GM23338 (cell line): ENCODE data around the gene SRPK2. TPM values are rescaled to one million over a fixed set of nuclear protein-coding genes. Genes with fewer than 3 reads are reported as not detected.
A peak's percentile ranks its signal among the peaks of the same experiment; 100 is the strongest.

Experiments
- ATAC-seq: fragments of 200-7000 bp; cut with Tn5 transposase; 3 replicates; pipeline ENCODE4 v1.9.1; 2020
- DNase-seq: peaks from one replicate; pipeline ENCODE4 v3.0.0-alpha.2; 2015; ENCODE audit warnings: low spot score
- H2AFZ ChIP-seq: fragments of 200-600 bp; sonication (generic); 2 replicates; pipeline ENCODE4 v1.8.0; 2016; ENCODE audit warnings: antibody characterized with exemption, mild to moderate bottlenecking, moderate library complexity
- H3F3A ChIP-seq: fragments of 200-600 bp; sonication (generic); replicated peaks from 2 replicates; pipeline ENCODE4 v1.8.0; 2017; ENCODE audit warnings: antibody characterized with exemption, mixed run types, low read depth
- H3K27ac ChIP-seq: fragments of 200-600 bp; sonication (generic); 2 replicates; pipeline ENCODE4 v1.6.1; 2016; ENCODE audit warnings: low read depth
- H3K27me3 ChIP-seq: fragments of 200-600 bp; sonication (generic); 2 replicates; pipeline ENCODE4 v1.8.0; 2016; ENCODE audit warnings: mild to moderate bottlenecking, mixed run types, moderate library complexity; ENCODE audit not compliant: insufficient read depth
- H3K36me3 ChIP-seq: fragments of 200-600 bp; sonication (generic); 2 replicates; pipeline ENCODE4 v1.8.0; 2016; ENCODE audit warnings: mild to moderate bottlenecking; ENCODE audit not compliant: insufficient read depth
- H3K4me1 ChIP-seq: fragments of 200-600 bp; sonication (generic); 2 replicates; pipeline ENCODE4 v1.8.0; 2016; ENCODE audit warnings: mild to moderate bottlenecking, moderate library complexity; ENCODE audit not compliant: insufficient read depth
- H3K4me2 ChIP-seq: fragments of 200-600 bp; sonication (generic); 2 replicates; pipeline ENCODE4 v1.7.1; 2017; ENCODE audit warnings: mixed run types
- H3K4me3 ChIP-seq: fragments of 200-600 bp; sonication (generic); 2 replicates; pipeline ENCODE4 v1.6.1; 2016; ENCODE audit warnings: mixed run types
- H3K79me2 ChIP-seq: fragments of 200-600 bp; sonication (generic); replicated peaks from 2 replicates; pipeline ENCODE4 v1.8.0; 2017; ENCODE audit warnings: mild to moderate bottlenecking; ENCODE audit not compliant: insufficient read depth
- H3K9me2 ChIP-seq: fragments of 200-600 bp; sonication (generic); 2 replicates; pipeline ENCODE4 v1.8.0; 2017; ENCODE audit not compliant: insufficient read depth
- H4K20me1 ChIP-seq: fragments of 200-600 bp; sonication (generic); replicated peaks from 2 replicates; pipeline ENCODE4 v1.8.0; 2017; ENCODE audit warnings: mild to moderate bottlenecking; ENCODE audit not compliant: insufficient read depth
- H3K27ac Mint-ChIP-seq: 2 replicates; pipeline ENCODE4 v1.8.0; 2020; ENCODE audit warnings: inconsistent platforms, mild to moderate bottlenecking, moderate library complexity, mixed read lengths
- H3K27me3 Mint-ChIP-seq: 3 replicates; pipeline ENCODE4 v1.8.0; 2022; ENCODE audit warnings: low read depth, mild to moderate bottlenecking, moderate library complexity, mixed read lengths, inconsistent platforms; ENCODE audit not compliant: insufficient read depth, poor library complexity
- H3K36me3 Mint-ChIP-seq: 3 replicates; pipeline ENCODE4 v1.8.0; 2021; ENCODE audit warnings: low read depth, mild to moderate bottlenecking, inconsistent platforms, moderate library complexity, mixed read lengths
- H3K4me1 Mint-ChIP-seq: 3 replicates; pipeline ENCODE4 v1.8.0; 2020; ENCODE audit warnings: mild to moderate bottlenecking, inconsistent platforms, mixed read lengths
- H3K4me3 Mint-ChIP-seq: 3 replicates; pipeline ENCODE4 v1.8.0; 2021; ENCODE audit warnings: moderate library complexity, mild to moderate bottlenecking, inconsistent platforms, mixed read lengths
- H3K9me3 Mint-ChIP-seq: 3 replicates; pipeline ENCODE4 v1.8.0; 2020; ENCODE audit warnings: moderate library complexity, mild to moderate bottlenecking, inconsistent platforms, mixed read lengths
- CREB1 ChIP-seq: fragments of 250-450 bp; sonication (Bioruptor Pico); IDR thresholded peaks from 2 replicates; pipeline ENCODE4 v1.5.0; 2020; ENCODE audit warnings: low read depth, mild to moderate bottlenecking, moderate library complexity
- EZH2 ChIP-seq: fragments of 200-600 bp; sonication (generic); IDR thresholded peaks from one replicate; pipeline ENCODE4 v1.8.0; 2017; ENCODE audit warnings: antibody characterized with exemption, mild to moderate bottlenecking, low read depth; ENCODE audit not compliant: unreplicated experiment
- EZH2phosphoT487 ChIP-seq: fragments of 200-600 bp; sonication (generic); IDR thresholded peaks from one replicate; pipeline ENCODE4 v1.8.1; 2018; ENCODE audit warnings: antibody characterized with exemption; ENCODE audit not compliant: unreplicated experiment
- JUNB ChIP-seq: IDR thresholded peaks from one replicate; pipeline ENCODE4 v1.6.1; 2016; ENCODE audit warnings: antibody characterized with exemption; ENCODE audit not compliant: unreplicated experiment
- NANOG ChIP-seq: IDR thresholded peaks from 2 replicates; pipeline ENCODE4 v1.6.1; 2016; ENCODE audit warnings: antibody characterized with exemption, borderline replicate concordance
- STAT1 ChIP-seq: IDR thresholded peaks from one replicate; pipeline ENCODE4 v1.6.1; 2016; ENCODE audit warnings: antibody characterized with exemption; ENCODE audit not compliant: unreplicated experiment
- ZNF114 ChIP-seq: fragments of 250-450 bp; sonication (Bioruptor Pico); IDR thresholded peaks from 2 replicates; pipeline ENCODE4 v1.5.0; 2020; ENCODE audit warnings: mild to moderate bottlenecking, moderate library complexity
- ZNF331 ChIP-seq: fragments of 250-450 bp; sonication (Bioruptor Pico); IDR thresholded peaks from 2 replicates; pipeline ENCODE4 v1.5.0; 2020; ENCODE audit warnings: low read depth, mild to moderate bottlenecking, moderate library complexity
- polyA plus RNA-seq: library from polyadenylated mRNA; unstranded; fragments of >200 nt; fragmentation: Nextera tagmentation; extraction: Ambion mirVana; gene quantifications from 2 replicates; pipeline ENCODE4 v1.2.1, GENCODE V29; 2016
- total RNA-seq: library from RNA; depleted of rRNA; stranded (reverse); fragments of >200 nt; shearing (Covaris generic); gene quantifications from 2 replicates; pipeline ENCODE4 v1.2.3, GENCODE V29; 2014
- TF ChIP-seq, protein P1 (sequence below): IDR thresholded peaks from 2 replicates; pipeline ENCODE4 v1.6.1; 2016; ENCODE audit warnings: antibody characterized with exemption
- TF ChIP-seq, protein P2 (sequence below): IDR thresholded peaks from one replicate; pipeline ENCODE4 v1.6.1; 2018; ENCODE audit warnings: antibody characterized with exemption; ENCODE audit not compliant: unreplicated experiment
- TF ChIP-seq, protein P3 (sequence below), 2 experiments: fragments of 200-600 bp in 1 of 2; sonication (generic) in 1 of 2; conservative IDR thresholded peaks; 2 replicates each; pipeline versions ENCODE4 v1.5.1 to v1.6.1; 2016 to 2017; ENCODE audit warnings: antibody characterized with exemption in 2 of 2, low read depth in 2 of 2, mild to moderate bottlenecking in 2 of 2, moderate library complexity in 1 of 2

Gene SRPK2
- total and polyA plus RNA-seq, 2 experiments from 2014 or later = 66.3 to 91.5 TPM

DNA sequence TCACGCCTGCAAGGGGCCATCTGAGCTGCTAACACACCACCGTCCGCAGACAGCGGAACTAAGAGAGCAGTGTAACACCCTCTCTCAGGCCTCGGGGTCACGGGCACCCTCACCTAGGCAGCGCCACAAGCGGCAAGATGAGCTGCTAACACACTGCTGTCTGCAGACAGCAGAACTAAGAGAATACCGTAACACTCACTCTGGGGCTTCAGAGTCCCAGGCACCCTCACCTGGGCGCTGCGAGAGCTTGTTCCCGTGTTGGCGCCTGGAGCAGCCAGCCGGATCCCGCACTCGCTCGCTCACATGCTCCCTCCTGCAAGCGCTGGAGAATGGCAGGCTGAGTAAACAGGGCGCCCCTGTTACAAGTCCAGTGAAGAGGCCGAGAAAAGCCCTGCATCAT is 160.2 kb downstream of the SRPK2 start:
- DNase-seq (peak; percentile 81), ATAC-seq (peak; percentile 97)

DNA sequence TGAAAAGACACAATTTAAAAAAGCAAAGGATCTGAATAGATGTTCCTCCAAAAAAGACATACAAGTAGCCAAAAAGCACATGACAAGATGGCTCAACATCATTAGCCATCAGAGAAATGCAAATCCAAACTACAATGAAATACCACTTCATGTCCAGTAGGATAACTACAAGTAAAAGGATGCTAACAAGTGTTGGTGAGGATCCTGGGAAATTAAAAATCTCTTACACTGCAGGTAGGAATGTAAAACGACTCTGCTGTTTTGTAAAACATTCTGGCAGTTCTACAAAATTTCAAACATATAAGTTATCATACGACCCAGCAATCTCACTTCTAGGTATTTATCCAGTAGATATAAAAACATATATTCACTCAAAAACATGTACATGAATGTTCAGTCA is 161.3 kb downstream of the SRPK2 start:
- Mint-ChIP-seq H3K27ac (no peak overlapping the region), H3K4me1 (peaks cover 34% of the 10 kb centered on the region), H3K4me3 (no peak overlapping the region), H3K27me3 (peaks cover 2% of the 10 kb centered on the region), H3K9me3 (no peaks in the 10 kb centered on the region), H3K36me3 (peaks cover 4% of the 10 kb centered on the region; the same call in 1 of the 3 replicates)
- Histone ChIP-seq H3K4me1 (peaks cover 24% of the 10 kb centered on the region), H3K27me3 (no peaks in the 10 kb centered on the region), H3F3A (peaks cover 10% of the 10 kb centered on the region), H3K36me3 (no peaks in the 10 kb centered on the region), H4K20me1 (no peaks in the 10 kb centered on the region; the same call in 1 of the 2 replicates), H3K4me2 (no peak overlapping the region), H3K9me2 (no peaks in the 10 kb centered on the region), H3K27ac (no peak overlapping the region), H3K79me2 (peaks cover 58% of the 10 kb centered on the region), H3K4me3 (no peak overlapping the region), H2AFZ (no peak overlapping the region)
- no peak for DNase-seq
- no peak for ATAC-seq
- no peak for TF ChIP-seq ZNF331 (CRISPR knock-in tag)
- TF ChIP-seq EZH2 = no peak
- TF ChIP-seq, protein P1, sequence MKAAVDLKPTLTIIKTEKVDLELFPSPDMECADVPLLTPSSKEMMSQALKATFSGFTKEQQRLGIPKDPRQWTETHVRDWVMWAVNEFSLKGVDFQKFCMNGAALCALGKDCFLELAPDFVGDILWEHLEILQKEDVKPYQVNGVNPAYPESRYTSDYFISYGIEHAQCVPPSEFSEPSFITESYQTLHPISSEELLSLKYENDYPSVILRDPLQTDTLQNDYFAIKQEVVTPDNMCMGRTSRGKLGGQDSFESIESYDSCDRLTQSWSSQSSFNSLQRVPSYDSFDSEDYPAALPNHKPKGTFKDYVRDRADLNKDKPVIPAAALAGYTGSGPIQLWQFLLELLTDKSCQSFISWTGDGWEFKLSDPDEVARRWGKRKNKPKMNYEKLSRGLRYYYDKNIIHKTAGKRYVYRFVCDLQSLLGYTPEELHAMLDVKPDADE = no peak
- TF ChIP-seq, protein P2, sequence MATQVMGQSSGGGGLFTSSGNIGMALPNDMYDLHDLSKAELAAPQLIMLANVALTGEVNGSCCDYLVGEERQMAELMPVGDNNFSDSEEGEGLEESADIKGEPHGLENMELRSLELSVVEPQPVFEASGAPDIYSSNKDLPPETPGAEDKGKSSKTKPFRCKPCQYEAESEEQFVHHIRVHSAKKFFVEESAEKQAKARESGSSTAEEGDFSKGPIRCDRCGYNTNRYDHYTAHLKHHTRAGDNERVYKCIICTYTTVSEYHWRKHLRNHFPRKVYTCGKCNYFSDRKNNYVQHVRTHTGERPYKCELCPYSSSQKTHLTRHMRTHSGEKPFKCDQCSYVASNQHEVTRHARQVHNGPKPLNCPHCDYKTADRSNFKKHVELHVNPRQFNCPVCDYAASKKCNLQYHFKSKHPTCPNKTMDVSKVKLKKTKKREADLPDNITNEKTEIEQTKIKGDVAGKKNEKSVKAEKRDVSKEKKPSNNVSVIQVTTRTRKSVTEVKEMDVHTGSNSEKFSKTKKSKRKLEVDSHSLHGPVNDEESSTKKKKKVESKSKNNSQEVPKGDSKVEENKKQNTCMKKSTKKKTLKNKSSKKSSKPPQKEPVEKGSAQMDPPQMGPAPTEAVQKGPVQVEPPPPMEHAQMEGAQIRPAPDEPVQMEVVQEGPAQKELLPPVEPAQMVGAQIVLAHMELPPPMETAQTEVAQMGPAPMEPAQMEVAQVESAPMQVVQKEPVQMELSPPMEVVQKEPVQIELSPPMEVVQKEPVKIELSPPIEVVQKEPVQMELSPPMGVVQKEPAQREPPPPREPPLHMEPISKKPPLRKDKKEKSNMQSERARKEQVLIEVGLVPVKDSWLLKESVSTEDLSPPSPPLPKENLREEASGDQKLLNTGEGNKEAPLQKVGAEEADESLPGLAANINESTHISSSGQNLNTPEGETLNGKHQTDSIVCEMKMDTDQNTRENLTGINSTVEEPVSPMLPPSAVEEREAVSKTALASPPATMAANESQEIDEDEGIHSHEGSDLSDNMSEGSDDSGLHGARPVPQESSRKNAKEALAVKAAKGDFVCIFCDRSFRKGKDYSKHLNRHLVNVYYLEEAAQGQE = no peak
- no peak for TF ChIP-seq EZH2phosphoT487
- TF ChIP-seq NANOG = no peak
- no peak for TF ChIP-seq ZNF114 (CRISPR knock-in tag)
- TF ChIP-seq JUNB = no peak

More for the DNA sequence above, 160.2 kb downstream of the SRPK2 start:
- peaks cover 21% of the 10 kb centered on the region for H3K4me1 ChIP-seq
- Mint-ChIP-seq H3K27me3 (peaks cover 2% of the 10 kb centered on the region), H3K36me3 (peaks cover 4% of the 10 kb centered on the region; the same call in 1 of the 3 replicates), H3K9me3 (no peaks in the 10 kb centered on the region), H3K4me3 (peak overlapping the region; percentile 42; the same call in 1 of the 3 replicates), H3K4me1 (peaks cover 26% of the 10 kb centered on the region), H3K27ac (peak overlapping the region; percentile 80)
- peaks cover 10% of the 10 kb centered on the region for H3F3A ChIP-seq
- H3K36me3 ChIP-seq = no peaks in the 10 kb centered on the region
- peak overlapping the region; percentile 87 for H3K27ac ChIP-seq
- H3K9me2 ChIP-seq = no peaks in the 10 kb centered on the region
- peak overlapping the region; percentile 65 for H3K4me2 ChIP-seq
- H3K27me3 ChIP-seq = no peaks in the 10 kb centered on the region
- TF ChIP-seq ZNF331 (CRISPR knock-in tag) = no peak
- no peak for TF ChIP-seq JUNB
- TF ChIP-seq, protein P3, sequence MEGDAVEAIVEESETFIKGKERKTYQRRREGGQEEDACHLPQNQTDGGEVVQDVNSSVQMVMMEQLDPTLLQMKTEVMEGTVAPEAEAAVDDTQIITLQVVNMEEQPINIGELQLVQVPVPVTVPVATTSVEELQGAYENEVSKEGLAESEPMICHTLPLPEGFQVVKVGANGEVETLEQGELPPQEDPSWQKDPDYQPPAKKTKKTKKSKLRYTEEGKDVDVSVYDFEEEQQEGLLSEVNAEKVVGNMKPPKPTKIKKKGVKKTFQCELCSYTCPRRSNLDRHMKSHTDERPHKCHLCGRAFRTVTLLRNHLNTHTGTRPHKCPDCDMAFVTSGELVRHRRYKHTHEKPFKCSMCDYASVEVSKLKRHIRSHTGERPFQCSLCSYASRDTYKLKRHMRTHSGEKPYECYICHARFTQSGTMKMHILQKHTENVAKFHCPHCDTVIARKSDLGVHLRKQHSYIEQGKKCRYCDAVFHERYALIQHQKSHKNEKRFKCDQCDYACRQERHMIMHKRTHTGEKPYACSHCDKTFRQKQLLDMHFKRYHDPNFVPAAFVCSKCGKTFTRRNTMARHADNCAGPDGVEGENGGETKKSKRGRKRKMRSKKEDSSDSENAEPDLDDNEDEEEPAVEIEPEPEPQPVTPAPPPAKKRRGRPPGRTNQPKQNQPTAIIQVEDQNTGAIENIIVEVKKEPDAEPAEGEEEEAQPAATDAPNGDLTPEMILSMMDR (conservative IDR thresholded peaks at IDR 0.05; ENCODE audit: low read depth in 2 of 2) = peak; percentile 14 to 27; a peak in 3 of 4 replicates
- TF ChIP-seq STAT1 = no peak
- no peak for TF ChIP-seq EZH2
- TF ChIP-seq CREB1 (CRISPR knock-in tag) = no peak
- TF ChIP-seq NANOG = no peak
- H3K79me2 ChIP-seq = peaks cover 56% of the 10 kb centered on the region
- 0 out of 2 replicates have a peak overlapping the region, but pooled peaks have one; percentile 57 for H2AFZ ChIP-seq
- H3K4me3 ChIP-seq = peak overlapping the region; percentile 24; the same call in 1 of the 2 replicates
- no peaks in the 10 kb centered on the region for H4K20me1 ChIP-seq
